GM12892 (cell line): ENCODE data around the gene EMC10.

Experiments
- POLR2A ChIP-seq: IDR thresholded peaks from 2 replicates; pipeline ENCODE4 v1.6.1; 2011; ENCODE audit warnings: low read depth, low read length, control low read depth
- POLR2AphosphoS5 ChIP-seq: IDR thresholded peaks from 2 replicates; pipeline ENCODE4 v1.6.1; 2011; ENCODE audit warnings: low read depth, low read length, control low read depth

- TF ChIP-seq POLR2A = no peak
- TF ChIP-seq POLR2AphosphoS5 = no peak
Observed at GRCh38 chr19:50507376-50507775, 31.1 kb downstream of the EMC10 start.
